HG03571 (cell line): ENCODE data around the gene AFF2.

Experiments used
- ATAC-seq: cut with Tn5 transposase; IDR thresholded peaks from one replicate; pipeline ENCODE4 v1.9.1; 2021; ENCODE audit not compliant: unreplicated experiment

Gene AFF2

DNA sequence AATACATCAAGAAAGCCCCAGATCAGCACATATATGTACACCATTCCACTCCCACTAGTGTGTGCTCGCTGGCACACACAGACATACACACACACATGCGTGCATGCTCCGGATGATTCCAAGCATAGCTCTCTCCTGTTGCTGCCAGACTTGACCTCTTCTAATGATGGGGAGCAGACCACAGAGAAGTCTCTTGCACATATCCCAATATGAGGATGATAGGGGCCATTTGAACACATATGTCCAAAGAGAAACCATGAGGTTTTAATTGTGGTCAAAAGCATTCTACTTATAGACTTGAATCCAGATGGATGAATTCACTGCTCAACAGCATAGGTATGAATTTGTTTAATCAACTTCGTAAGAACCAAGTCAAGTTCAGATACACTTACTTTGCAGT is 214.9 kb downstream of the AFF2 start:
- ATAC-seq = no peak

GRCh38 chrX:148722966-148723365 is 222.5 kb downstream of the AFF2 start:
- no peak for ATAC-seq

- no peak for ATAC-seq
These were observed 223.1 kb downstream of the AFF2 start for GRCh38 chrX:148723551-148723950.

DNA sequence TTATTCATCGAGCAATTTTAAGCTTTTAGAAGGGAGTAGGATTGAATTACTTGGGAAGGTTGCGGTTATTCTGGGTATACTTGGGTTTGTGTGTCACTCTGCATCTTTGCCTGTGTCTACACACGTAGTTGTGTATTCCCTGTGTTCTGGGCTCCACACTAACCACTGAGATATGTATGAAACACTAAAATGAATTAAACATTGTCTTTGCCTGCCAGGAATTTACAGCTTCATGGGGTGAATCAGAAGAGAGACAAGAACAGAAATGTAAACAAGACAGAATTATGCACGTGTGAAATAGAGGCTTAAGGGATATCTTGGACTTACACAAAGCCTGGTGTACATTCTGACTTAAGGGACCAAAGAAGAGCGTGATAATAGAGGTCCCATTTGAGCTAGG is 228.5 kb downstream of the AFF2 start:
- no peak for ATAC-seq

DNA sequence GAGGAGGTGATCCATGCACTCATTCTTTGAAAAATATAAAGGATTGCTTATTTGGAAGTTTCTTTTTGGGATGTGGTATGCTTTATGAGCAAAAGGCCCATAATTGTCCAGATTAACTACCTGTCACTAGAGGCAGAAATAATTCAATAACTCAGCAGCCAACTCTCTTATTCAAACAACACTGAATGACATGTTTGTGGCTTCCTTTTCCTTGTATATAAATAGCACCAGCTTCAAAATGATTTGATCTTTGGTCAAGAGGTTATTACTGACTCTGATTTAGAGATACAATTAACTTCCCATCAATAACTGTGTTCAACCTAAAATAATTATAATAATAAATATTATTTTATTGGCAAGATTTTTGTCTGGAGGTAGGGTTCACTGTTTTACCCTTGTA is 232.3 kb downstream of the AFF2 start:
- ATAC-seq = no peak

DNA sequence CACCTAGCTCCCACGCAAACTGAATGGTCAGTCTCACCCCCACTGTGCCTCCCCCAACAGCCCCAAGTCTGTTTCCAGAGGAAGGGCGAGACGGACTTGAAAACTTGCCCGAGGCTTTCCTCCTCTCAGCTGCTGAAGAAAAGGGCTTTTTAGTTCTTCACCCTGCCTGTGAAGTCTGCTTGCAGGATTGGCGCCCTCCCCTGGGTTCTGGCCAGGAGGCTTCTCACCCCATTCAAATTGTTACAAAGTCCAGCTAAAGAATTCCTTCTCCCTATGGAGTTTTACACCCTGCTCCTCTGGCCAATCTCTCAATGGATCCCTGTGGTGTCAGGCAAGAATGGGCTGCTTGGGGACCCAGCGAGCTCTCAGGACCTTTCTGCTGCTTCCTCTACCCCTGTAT is 241.0 kb downstream of the AFF2 start:
- ATAC-seq = no peak

DNA sequence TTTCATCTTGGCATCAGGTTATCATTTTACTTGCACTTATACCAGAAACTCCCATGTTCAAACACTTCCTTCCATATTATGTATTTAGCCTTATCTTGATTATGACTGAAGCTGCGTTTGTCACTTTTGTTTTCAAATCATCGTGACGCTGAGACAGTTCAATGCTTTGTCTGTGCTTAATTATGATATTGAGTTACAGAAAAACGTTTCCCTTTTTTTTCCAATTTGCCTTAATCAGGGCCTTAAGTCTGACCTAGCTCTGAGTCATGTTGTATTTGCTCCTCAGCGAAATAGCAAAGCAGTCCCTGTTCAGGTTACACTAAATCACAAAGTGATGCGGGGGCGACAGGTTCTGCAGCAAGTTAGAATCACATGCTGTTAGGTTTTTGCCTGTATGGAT is 254.7 kb downstream of the AFF2 start:
- ATAC-seq = no peak

- no peak for ATAC-seq
These were observed 263.5 kb downstream of the AFF2 start for GRCh38 chrX:148763896-148764295.

DNA sequence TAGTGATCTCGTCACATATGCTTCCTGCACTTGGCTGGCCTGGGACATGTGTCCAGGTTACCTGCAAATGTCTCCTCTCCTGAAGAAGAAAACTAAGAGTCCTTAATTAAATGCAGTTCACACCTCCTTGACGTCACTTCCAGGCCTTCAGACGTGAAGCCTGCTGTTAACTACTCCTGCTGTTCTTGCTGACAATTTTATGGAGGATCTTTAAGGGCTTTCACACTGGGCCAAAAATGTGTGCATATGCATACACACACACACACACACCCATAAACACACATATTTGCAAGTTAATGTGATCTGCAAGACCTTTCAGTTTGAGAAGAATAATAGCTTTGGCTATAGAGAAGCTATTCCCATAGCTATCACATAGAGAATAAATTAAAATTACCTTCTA is 267.9 kb downstream of the AFF2 start:
- ATAC-seq = no peak

GRCh38 chrX:148771440-148771839 is 271.0 kb downstream of the AFF2 start:
- ATAC-seq = no peak

DNA sequence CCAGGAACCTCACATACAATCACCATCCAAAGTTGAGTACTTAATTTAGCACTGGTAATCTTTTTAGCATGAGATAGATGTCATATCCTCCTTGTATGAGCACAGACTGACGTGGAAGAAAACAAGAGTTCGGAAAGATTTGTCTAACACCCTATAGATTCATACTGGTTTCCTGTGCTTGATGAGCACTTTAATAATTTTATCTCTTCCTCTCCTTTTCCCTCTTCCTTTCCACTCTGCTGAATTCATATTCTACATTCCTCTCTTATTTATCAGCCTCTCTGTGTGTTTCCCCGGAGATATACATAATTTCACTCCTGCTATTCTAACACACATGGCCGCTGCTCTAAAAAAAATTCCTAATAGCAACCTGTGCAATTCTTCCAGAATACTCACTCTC is 273.9 kb downstream of the AFF2 start:
- no peak for ATAC-seq

DNA sequence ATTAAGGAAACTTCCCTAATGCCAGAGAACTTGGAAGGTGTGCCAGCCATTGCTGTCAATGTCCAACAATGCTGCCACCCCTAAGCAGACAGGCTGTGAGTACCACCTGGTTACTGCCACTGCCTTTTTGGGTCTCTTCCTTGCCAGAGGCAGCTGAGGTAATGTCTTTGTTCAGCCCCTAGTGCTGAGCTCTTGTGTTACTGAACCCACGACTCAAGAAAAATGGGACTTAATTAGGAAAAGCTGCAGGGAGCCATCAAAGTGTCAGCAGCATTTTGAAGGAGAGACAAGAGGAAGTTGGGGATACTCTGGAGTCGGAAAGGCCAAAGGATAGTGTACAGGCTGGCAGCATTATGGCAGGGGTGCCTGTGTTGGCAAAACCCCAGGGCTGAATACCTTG is 283.7 kb downstream of the AFF2 start:
- no peak for ATAC-seq

DNA sequence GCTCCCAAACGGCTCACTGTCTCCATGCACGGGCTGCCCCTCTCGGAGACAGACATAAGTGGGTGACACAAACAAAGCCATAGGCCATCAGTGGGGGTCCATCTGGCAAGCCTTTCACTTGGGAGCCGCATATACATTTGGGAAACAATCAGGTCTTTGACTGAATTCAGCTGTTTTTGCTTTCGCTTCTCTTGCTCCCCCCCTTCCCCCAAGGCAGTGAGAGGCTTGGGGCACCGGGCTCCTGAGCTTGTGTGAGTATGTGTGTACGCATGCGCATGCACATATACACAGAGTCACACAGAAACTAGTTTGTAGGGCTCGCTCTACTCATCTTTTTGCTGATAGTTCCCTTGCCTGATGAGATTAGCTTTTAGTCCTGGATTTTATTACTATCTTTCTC is 284.4 kb downstream of the AFF2 start:
- no peak for ATAC-seq

DNA sequence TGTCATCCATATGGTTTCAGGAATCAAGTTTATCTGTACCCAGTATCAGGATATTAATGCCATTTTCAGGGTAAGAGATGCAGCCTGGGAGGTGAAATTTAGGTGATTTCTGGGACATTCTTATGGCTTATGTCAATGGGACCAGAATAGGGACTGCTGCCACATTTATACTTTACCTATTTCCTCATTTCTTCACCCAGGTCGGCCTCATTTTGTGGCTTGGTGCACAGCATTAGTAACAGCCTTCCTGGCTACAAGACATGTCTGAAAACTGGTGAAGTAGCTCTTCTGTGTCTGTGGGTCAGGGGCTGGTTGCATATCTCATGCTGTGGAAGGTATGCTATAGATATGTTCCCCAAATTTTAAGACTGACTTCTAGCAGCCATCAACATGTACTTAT is 284.8 kb downstream of the AFF2 start:
- ATAC-seq = no peak

GRCh38 chrX:148788449-148788848 is 288.0 kb downstream of the AFF2 start:
- no peak for ATAC-seq

DNA sequence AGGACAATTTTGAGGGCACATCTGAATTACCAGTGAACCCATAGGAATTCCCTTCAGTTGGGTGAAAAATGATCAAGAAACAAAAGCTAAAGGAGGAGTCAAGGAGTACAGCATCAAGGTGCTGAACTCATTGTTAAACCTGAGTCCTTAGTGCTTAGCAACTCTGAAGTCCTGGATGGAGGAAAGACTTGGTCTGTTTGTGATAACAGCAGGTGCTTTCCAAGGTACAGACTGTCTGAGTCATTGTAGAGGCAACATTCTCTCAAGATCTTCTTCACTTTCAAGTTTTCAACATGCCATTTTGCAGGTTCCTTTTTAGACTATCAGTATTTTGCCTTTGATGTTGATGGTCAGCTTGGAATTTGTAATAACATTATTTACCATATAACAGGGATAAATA is 293.9 kb downstream of the AFF2 start:
- ATAC-seq = no peak

GRCh38 chrX:148804579-148805355 is 304.4 kb downstream of the AFF2 start:
- no peak for ATAC-seq

- no peak for ATAC-seq
These were observed 305.9 kb downstream of the AFF2 start for GRCh38 chrX:148806145-148806870.

GRCh38 chrX:148808833-148809232 is 308.4 kb downstream of the AFF2 start:
- ATAC-seq = no peak

- no peak for ATAC-seq
These were observed 310.8 kb downstream of the AFF2 start for GRCh38 chrX:148811236-148811635.

DNA sequence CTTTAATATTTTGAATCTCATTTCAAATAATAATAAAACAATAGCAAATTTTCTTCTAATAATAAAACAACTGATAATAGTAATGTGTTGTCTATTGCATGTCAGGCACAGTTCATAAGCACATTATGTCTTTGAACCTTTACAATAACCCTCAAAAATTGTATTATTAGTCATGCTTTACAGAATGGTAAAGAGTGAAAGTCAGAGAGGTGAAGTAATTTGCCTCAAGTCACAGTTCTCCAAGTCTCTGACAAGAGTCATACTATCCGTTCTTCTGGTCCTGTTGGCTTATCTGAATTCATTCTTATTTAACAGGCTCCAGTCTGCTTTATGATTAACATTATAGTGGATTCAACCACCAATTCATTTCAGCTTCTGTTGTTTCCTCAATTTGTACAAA is 313.0 kb downstream of the AFF2 start:
- ATAC-seq = no peak

GRCh38 chrX:148813967-148814366 is 313.6 kb downstream of the AFF2 start:
- ATAC-seq = no peak
